WTC11 (cell line): ENCODE data around the gene SLC25A21. TPM values are rescaled to one million over a fixed set of nuclear protein-coding genes. Genes with fewer than 3 reads are reported as not detected.

Experiments
- ATAC-seq: fragments of 200-7000 bp; cut with Tn5 transposase; 2 replicates; pipeline ENCODE4 v1.10.0; 2021; ENCODE audit warnings: mild to moderate bottlenecking, moderate library complexity
- CTCF ChIA-PET: fragments of 300-600 bp; sonication (Branson Sonifier 250); formaldehyde crosslinking; loops from one replicate; lab custom pipeline; 2021; ENCODE audit warnings: antibody characterized with exemption; lab: Charles Lee
- POLR2A ChIA-PET: fragments of 350-600 bp; sonication (Branson Sonifier 250); formaldehyde crosslinking; loops from one replicate; lab custom pipeline; 2021; ENCODE audit warnings: antibody characterized with exemption; lab: Charles Lee
- DNase-seq: peaks from one replicate; pipeline ENCODE4 v3.0.0; 2021; ENCODE audit warnings: low spot score
- H3K27ac Mint-ChIP-seq: 2 replicates; pipeline ENCODE4 v1.8.0; 2021; ENCODE audit warnings: mixed read lengths
- H3K27me3 Mint-ChIP-seq: 2 replicates; pipeline ENCODE4 v1.8.0; 2021; ENCODE audit warnings: low read depth, mild to moderate bottlenecking, moderate library complexity, mixed read lengths
- H3K36me3 Mint-ChIP-seq: 2 replicates; pipeline ENCODE4 v1.8.0; 2021; ENCODE audit warnings: mixed read lengths
- H3K4me1 Mint-ChIP-seq: 2 replicates; pipeline ENCODE4 v1.8.0; 2022; ENCODE audit warnings: mixed read lengths
- H3K4me3 Mint-ChIP-seq: 2 replicates; pipeline ENCODE4 v1.8.0; 2021; ENCODE audit warnings: mild to moderate bottlenecking, moderate library complexity, mixed read lengths
- H3K9me3 Mint-ChIP-seq: 2 replicates; pipeline ENCODE4 v1.8.0; 2021; ENCODE audit warnings: mixed read lengths
- CREM ChIP-seq: sonication (generic); formaldehyde crosslinking; IDR thresholded peaks from 2 replicates; pipeline ENCODE4 v1.8.1; 2022; ENCODE audit warnings: mild to moderate bottlenecking, missing genetic modification reagents, moderate library complexity
- GTF2I ChIP-seq: fragments of 250-450 bp; sonication (Bioruptor Pico); conservative IDR thresholded peaks from 2 replicates; pipeline ENCODE4 v1.4.0; 2021; ENCODE audit warnings: mild to moderate bottlenecking
- NR1H2 ChIP-seq: sonication (generic); formaldehyde crosslinking; IDR thresholded peaks from 2 replicates; pipeline ENCODE4 v1.9.0; 2021; ENCODE audit warnings: mild to moderate bottlenecking, moderate library complexity, missing genetic modification reagents
- TP53 ChIP-seq: sonication (generic); formaldehyde crosslinking; IDR thresholded peaks from 2 replicates; pipeline ENCODE4 v1.8.1; 2023; ENCODE audit warnings: mild to moderate bottlenecking, missing genetic modification reagents
- ZNF423 ChIP-seq: fragments of 250-450 bp; sonication (Bioruptor Pico); IDR thresholded peaks from 2 replicates; pipeline ENCODE4 v2.1.2; 2022; ENCODE audit warnings: mild to moderate bottlenecking, moderate library complexity
- total RNA-seq: library from RNA; stranded (reverse); gene quantifications from 3 replicates; pipeline ENCODE4 v1.2.3, GENCODE V29; 2021
- TF ChIP-seq, protein P1 (sequence below): sonication (generic); formaldehyde crosslinking; IDR thresholded peaks from 2 replicates; pipeline ENCODE4 v1.8.1; 2022; ENCODE audit warnings: mild to moderate bottlenecking, missing genetic modification reagents, moderate library complexity, borderline replicate concordance
- TF ChIP-seq, protein P2 (sequence below): fragments of 250-450 bp; sonication (Bioruptor Pico); IDR thresholded peaks from 2 replicates; pipeline ENCODE4 v1.9.0; 2021; ENCODE audit warnings: mild to moderate bottlenecking
- TF ChIP-seq, protein P3 (sequence below): sonication (generic); formaldehyde crosslinking; IDR thresholded peaks from 2 replicates; pipeline ENCODE4 v1.8.0; 2023; ENCODE audit warnings: mild to moderate bottlenecking, missing genetic modification reagents
- TF ChIP-seq, protein P4 (sequence below): fragments of 250-450 bp; sonication (Bioruptor Pico); IDR thresholded peaks from 2 replicates; pipeline ENCODE4 v1.9.0; 2021; ENCODE audit warnings: mild to moderate bottlenecking, borderline replicate concordance

The SLC25A21 gene
- total RNA-seq, 1 experiment from 2014 or later, result 8.2 TPM

DNA sequence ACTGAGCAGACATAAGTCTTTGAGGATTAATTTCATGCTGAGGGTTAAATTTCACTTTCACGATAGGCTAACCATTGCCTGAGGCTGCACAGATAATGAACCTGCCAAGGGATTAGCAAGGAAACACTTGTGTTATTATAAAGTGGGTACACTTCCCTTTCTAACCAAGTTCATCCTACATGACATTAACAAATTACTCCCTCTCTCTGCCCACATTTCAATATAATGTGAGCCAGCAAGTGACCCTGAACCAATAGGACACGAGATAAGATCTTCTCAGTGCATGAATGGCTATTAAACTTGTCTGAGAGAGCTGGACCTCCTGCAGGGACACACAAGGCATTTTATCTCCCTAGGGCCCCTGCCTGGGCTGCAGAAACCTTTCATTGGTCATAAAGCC is 337.3 kb downstream of the SLC25A21 start:
- CTCF ChIA-PET, result no interaction called here
- no peak overlapping the region for H3K27ac Mint-ChIP-seq
- no peak for TF ChIP-seq ZNF423 (CRISPR knock-in tag)
- TF ChIP-seq, protein P1, sequence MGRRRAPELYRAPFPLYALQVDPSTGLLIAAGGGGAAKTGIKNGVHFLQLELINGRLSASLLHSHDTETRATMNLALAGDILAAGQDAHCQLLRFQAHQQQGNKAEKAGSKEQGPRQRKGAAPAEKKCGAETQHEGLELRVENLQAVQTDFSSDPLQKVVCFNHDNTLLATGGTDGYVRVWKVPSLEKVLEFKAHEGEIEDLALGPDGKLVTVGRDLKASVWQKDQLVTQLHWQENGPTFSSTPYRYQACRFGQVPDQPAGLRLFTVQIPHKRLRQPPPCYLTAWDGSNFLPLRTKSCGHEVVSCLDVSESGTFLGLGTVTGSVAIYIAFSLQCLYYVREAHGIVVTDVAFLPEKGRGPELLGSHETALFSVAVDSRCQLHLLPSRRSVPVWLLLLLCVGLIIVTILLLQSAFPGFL (CRISPR knock-in tag), result no peak
- TF ChIP-seq, protein P2, sequence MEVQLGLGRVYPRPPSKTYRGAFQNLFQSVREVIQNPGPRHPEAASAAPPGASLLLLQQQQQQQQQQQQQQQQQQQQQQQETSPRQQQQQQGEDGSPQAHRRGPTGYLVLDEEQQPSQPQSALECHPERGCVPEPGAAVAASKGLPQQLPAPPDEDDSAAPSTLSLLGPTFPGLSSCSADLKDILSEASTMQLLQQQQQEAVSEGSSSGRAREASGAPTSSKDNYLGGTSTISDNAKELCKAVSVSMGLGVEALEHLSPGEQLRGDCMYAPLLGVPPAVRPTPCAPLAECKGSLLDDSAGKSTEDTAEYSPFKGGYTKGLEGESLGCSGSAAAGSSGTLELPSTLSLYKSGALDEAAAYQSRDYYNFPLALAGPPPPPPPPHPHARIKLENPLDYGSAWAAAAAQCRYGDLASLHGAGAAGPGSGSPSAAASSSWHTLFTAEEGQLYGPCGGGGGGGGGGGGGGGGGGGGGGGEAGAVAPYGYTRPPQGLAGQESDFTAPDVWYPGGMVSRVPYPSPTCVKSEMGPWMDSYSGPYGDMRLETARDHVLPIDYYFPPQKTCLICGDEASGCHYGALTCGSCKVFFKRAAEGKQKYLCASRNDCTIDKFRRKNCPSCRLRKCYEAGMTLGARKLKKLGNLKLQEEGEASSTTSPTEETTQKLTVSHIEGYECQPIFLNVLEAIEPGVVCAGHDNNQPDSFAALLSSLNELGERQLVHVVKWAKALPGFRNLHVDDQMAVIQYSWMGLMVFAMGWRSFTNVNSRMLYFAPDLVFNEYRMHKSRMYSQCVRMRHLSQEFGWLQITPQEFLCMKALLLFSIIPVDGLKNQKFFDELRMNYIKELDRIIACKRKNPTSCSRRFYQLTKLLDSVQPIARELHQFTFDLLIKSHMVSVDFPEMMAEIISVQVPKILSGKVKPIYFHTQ, result no peak
- no peak for TF ChIP-seq NR1H2 (CRISPR knock-in tag)
- TF ChIP-seq, protein P3, sequence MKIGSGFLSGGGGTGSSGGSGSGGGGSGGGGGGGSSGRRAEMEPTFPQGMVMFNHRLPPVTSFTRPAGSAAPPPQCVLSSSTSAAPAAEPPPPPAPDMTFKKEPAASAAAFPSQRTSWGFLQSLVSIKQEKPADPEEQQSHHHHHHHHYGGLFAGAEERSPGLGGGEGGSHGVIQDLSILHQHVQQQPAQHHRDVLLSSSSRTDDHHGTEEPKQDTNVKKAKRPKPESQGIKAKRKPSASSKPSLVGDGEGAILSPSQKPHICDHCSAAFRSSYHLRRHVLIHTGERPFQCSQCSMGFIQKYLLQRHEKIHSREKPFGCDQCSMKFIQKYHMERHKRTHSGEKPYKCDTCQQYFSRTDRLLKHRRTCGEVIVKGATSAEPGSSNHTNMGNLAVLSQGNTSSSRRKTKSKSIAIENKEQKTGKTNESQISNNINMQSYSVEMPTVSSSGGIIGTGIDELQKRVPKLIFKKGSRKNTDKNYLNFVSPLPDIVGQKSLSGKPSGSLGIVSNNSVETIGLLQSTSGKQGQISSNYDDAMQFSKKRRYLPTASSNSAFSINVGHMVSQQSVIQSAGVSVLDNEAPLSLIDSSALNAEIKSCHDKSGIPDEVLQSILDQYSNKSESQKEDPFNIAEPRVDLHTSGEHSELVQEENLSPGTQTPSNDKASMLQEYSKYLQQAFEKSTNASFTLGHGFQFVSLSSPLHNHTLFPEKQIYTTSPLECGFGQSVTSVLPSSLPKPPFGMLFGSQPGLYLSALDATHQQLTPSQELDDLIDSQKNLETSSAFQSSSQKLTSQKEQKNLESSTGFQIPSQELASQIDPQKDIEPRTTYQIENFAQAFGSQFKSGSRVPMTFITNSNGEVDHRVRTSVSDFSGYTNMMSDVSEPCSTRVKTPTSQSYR (CRISPR knock-in tag), result no peak
- TF ChIP-seq CREM (CRISPR knock-in tag), result no peak
- TF ChIP-seq TP53 (CRISPR knock-in tag), result no peak
- H3K36me3 Mint-ChIP-seq, result no peaks in the 10 kb centered on the region
- no peaks in the 10 kb centered on the region for H3K27me3 Mint-ChIP-seq
- H3K4me3 Mint-ChIP-seq, result no peak overlapping the region
- DNase-seq, result no peak
- ATAC-seq, result no peak
- no peaks in the 10 kb centered on the region for H3K9me3 Mint-ChIP-seq
- H3K4me1 Mint-ChIP-seq, result peaks cover 3% of the 10 kb centered on the region; the same call in 1 of the 2 replicates
- POLR2A ChIA-PET, result no interaction called here

DNA sequence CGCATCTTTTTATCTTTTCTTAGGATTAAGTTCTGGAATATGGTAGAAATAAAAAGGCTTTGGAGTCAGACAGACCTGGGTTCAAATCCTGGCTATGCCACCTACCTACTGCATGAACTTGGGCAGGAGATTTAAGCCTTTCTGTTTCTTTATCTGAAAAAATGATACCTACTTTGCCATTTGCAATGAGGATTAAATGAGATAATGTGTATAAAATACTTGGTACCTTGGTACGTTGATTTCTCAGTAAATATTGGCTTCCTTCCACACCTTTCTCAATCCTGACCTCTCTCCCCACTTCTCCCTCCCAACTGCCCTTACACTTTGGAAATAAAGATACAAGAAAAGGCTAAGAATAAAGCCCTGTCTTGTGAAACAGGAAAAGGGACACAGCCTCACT is 338.1 kb downstream of the SLC25A21 start:
- Mint-ChIP-seq H3K36me3 (no peaks in the 10 kb centered on the region), H3K27me3 (no peaks in the 10 kb centered on the region), H3K27ac (no peak overlapping the region), H3K4me1 (peaks cover 3% of the 10 kb centered on the region; the same call in 1 of the 2 replicates), H3K9me3 (no peaks in the 10 kb centered on the region), H3K4me3 (no peak overlapping the region)
- ChIA-PET CTCF (no interaction called here), POLR2A (no interaction called here)
- no peak for ATAC-seq
- no peak for DNase-seq
- TF ChIP-seq, protein P4, sequence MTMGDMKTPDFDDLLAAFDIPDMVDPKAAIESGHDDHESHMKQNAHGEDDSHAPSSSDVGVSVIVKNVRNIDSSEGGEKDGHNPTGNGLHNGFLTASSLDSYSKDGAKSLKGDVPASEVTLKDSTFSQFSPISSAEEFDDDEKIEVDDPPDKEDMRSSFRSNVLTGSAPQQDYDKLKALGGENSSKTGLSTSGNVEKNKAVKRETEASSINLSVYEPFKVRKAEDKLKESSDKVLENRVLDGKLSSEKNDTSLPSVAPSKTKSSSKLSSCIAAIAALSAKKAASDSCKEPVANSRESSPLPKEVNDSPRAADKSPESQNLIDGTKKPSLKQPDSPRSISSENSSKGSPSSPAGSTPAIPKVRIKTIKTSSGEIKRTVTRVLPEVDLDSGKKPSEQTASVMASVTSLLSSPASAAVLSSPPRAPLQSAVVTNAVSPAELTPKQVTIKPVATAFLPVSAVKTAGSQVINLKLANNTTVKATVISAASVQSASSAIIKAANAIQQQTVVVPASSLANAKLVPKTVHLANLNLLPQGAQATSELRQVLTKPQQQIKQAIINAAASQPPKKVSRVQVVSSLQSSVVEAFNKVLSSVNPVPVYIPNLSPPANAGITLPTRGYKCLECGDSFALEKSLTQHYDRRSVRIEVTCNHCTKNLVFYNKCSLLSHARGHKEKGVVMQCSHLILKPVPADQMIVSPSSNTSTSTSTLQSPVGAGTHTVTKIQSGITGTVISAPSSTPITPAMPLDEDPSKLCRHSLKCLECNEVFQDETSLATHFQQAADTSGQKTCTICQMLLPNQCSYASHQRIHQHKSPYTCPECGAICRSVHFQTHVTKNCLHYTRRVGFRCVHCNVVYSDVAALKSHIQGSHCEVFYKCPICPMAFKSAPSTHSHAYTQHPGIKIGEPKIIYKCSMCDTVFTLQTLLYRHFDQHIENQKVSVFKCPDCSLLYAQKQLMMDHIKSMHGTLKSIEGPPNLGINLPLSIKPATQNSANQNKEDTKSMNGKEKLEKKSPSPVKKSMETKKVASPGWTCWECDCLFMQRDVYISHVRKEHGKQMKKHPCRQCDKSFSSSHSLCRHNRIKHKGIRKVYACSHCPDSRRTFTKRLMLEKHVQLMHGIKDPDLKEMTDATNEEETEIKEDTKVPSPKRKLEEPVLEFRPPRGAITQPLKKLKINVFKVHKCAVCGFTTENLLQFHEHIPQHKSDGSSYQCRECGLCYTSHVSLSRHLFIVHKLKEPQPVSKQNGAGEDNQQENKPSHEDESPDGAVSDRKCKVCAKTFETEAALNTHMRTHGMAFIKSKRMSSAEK (CRISPR knock-in tag), result no peak
- TF ChIP-seq, protein P2, result no peak
- no peak for TF ChIP-seq GTF2I (CRISPR knock-in tag)
